RWPE1 (cell line): Measurements from ENCODE around the gene MAPK8IP3.

Experiments used
- CTCF ChIA-PET: fragments of 350-600 bp; sonication (Branson Sonifier 250); formaldehyde crosslinking; extraction: SDS; loops from one replicate; lab custom pipeline; 2021; lab: Yijun Ruan, JAX
- POLR2A ChIA-PET: fragments of 400-600 bp; formaldehyde crosslinking; extraction: SDS; loops from one replicate; lab custom pipeline; 2020; ENCODE audit warnings: antibody characterized with exemption; ENCODE audit not compliant: low non-redundant PET; lab: Yijun Ruan, JAX
- DNase-seq: peaks from one replicate; pipeline ENCODE4 v3.0.0; 2012; ENCODE audit warnings: low spot score
- H3K27ac ChIP-seq: fragments of 450-650 bp; 2 replicates; pipeline ENCODE4 v1.5.1; 2017
- CTCF ChIP-seq: fragments of 450-650 bp; conservative IDR thresholded peaks from 2 replicates; pipeline ENCODE4 v1.5.1; 2017; ENCODE audit warnings: low read depth, mild to moderate bottlenecking

MAPK8IP3 gene

GRCh38 chr16:1789643-1790045 is 83.6 kb downstream of the MAPK8IP3 start:
- peak overlapping the region; percentile 60 for H3K27ac ChIP-seq
- CTCF ChIA-PET = no interaction called here
- no peak for DNase-seq
- POLR2A ChIA-PET = no interaction called here
- TF ChIP-seq CTCF = no peak

GRCh38 chr16:1790261-1790610 is 84.2 kb downstream of the MAPK8IP3 start:
- no peak overlapping the region for H3K27ac ChIP-seq
- CTCF ChIA-PET = no interaction called here
- TF ChIP-seq CTCF = no peak
- POLR2A ChIA-PET = no interaction called here
- no peak for DNase-seq

GRCh38 chr16:1790611-1791255 is 84.7 kb downstream of the MAPK8IP3 start:
- H3K27ac ChIP-seq = 0 out of 2 replicates have a peak overlapping the region, but pooled peaks have one; percentile 5
- ChIA-PET CTCF (interaction anchor here (0.8 kb wide), 1 partner anchor 1006 kb away, joined by 3 read pairs; no protein-coding TSS in a partner anchor), POLR2A (no interaction called here)
- no peak for DNase-seq
- no peak for TF ChIP-seq CTCF

- POLR2A ChIA-PET = interaction anchor here (0.9 kb wide), 1 partner anchor 9 kb away, joined by 3 read pairs; the partner anchor contains the start of genes NUBP2 and SPSB3
- H3K27ac ChIP-seq = 0 out of 2 replicates have a peak overlapping the region, but pooled peaks have one; percentile 5
- TF ChIP-seq CTCF = no peak
- CTCF ChIA-PET = interaction anchor here (0.6 to 0.8 kb wide), 2 partner anchors 789 to 1006 kb away, joined by 3 read pairs; no protein-coding TSS in a partner anchor
- DNase-seq = no peak
These were observed 85.4 kb downstream of the MAPK8IP3 start for GRCh38 chr16:1791256-1791942.

- H3K27ac ChIP-seq = 0 out of 2 replicates have a peak overlapping the region, but pooled peaks have one; percentile 5
- no peak for TF ChIP-seq CTCF
- DNase-seq = no peak
- POLR2A ChIA-PET = interaction anchor here (0.9 kb wide), 1 partner anchor 9 kb away, joined by 3 read pairs; the partner anchor contains the start of genes NUBP2 and SPSB3
- CTCF ChIA-PET = interaction anchor here (0.6 to 0.8 kb wide), 2 partner anchors 475 to 1007 kb away, joined by 3 read pairs; no protein-coding TSS in a partner anchor
These were observed 86.2 kb downstream of the MAPK8IP3 start for GRCh38 chr16:1791943-1792812.
